ENCODE data around the gene PXDN.

The PXDN gene

DNA sequence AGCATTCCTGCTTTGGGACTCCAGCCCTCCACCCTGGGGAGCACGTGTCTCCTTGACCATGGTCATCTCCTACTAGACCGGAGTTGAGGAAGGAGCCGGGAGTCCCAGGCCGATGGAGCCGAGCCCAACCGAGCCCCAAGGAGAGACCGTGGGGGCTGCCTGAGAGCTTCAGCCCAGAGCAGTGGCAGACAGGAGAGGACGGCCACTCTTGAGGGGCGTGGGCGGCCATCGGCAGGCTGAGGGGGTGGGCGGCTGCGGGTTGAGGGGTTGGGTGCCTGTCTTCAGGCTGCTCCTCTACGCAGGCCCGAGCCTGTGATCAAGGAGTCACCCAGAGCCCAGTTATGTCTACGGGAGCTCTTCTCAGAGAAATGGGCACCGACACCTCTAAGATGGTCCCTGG is 158.7 kb downstream of the PXDN start:
- DNase-seq (ENCODE audit: low read depth in 1 of 2, low spot score in 1 of 2): no peak

DNA sequence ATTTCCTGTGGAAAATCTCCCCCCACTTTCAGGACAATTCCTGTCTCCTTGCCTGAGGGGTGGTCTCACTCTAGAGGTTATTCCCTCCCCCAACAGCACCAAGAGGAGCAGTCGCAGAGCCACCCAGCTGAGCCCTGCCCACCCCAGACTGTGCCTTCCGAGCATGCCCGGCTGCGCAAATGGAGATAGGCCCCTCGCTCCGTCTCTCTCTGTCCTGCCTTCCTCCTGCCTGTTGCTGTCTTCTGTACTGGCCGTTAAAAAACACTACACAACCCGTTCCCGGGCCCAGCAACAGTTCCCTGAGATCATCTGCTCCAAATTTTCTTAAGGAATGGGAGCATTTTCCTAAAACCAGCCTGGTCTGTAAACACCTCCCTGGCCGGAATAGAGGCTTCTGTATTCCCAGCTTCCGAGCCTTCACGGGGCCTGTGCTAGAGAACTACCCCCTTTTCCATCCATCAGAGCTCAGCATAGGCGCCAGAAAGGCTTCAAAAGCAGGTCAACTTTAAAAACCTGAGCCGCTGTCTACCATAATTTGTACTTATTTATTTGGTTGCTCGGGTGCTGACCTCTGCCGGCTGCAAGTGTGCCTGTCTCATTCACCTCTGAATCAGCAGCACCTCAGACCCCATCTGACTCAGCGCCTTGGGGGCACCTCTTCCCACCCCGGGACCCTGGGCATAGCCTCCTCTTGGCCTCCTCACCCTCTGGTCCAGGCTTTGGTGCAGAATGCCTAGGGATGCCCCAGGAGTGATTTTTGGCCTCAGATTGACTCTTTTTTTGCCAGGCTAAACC is 159.4 kb downstream of the PXDN start:
- no peak for DNase-seq (ENCODE audit: low read depth in 1 of 2, low spot score in 1 of 2)

DNA sequence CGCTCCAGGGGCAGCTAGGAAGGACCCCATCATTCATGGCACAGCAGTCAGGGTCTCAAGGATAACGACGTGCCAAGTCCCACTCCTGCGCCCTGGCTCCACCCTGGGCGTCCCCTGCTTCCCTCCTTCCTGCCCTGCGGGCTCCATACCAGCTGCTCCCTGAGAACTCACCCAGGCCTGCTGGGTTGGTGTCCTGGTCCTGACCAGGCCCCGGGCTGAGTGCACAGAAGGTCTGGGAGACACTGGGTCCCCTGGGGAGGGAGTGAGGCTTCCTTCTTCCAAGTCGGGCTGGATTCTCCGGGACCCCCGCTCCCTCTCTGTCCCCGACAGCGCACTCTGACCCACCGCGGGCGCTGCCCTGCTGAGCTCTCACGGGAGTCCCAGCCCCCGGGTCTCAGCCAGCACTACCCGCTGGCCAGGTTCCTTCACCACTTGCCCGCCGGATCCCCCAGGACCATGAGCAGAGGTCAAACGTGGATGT is 160.2 kb downstream of the PXDN start:
- DNase-seq (ENCODE audit: low read depth in 1 of 2, low spot score in 1 of 2): no peak

DNA sequence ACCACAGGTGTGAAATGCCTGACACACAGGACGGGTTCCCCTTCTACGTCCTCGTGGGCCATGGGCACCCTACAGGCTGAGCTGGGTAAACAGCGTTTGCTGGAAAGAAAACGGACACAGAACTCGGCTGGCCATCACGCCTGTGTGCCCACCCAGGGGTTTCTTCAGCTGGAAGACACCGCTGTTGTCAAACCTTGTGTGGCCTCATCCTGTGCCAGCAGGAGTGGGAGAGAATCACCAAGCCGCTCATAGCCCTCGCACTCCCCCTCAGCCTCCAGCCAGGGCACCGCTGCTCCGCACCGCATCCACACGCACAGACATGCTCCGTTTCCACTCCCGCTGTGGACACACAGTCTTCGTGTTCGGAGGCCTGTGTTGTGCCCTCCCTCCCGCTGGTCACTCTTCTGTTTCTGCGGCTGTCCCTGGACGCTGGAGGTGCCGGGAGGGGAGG is 161.4 kb downstream of the PXDN start:
- DNase-seq (ENCODE audit: low read depth in 1 of 2, low spot score in 1 of 2): no peak

DNA sequence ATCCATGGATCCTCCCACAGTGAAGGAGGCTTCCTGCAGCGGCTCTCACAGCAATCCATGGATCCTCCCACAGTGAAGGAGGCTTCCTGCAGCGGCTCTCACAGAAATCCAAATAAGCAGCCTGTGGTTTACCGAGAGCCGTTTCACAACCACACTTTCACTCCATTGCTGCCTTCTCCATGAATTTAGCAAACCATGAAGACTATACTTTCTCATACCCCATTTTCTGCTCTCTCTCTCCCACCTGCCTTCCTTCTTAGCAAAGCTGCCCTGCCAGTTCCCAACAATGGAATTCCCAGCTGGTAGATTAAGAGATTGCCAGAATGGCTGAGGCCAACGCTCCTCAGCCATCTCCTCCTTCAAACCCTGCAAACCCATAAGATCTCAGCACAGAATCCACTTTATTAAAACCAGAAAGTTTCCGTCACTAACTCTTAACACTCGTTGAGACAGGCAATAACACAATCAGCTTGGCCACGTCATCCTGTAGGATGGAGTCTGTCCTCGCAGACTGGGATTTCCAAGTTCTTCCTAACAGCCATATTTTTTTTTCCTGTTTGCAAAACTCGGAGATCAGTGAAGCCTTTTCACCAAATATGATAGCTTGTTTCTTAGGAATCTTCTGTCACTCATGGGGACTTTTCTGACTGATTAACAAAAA is 162.2 kb downstream of the PXDN start:
- no peak for DNase-seq (ENCODE audit: low read depth in 1 of 2, low spot score in 1 of 2)
